Right cardiac atrium (tissue), 5 donors: ENCODE results near the gene TBRG4. TPM values are rescaled to one million over a fixed set of nuclear protein-coding genes. Genes with fewer than 3 reads are reported as not detected.

Experiments used
- ATAC-seq, 2 donors: fragments of 200-7000 bp; cut with Tn5 transposase; one replicate each; pipeline versions ENCODE4 v1.8.0 to v1.9.1; 2020; ENCODE audit warnings: moderate library complexity in 2 of 2, mild to moderate bottlenecking in 1 of 2
- DNase-seq, 3 donors: peaks; one replicate each; pipeline ENCODE4 v3.0.0-alpha.2; 2020
- H3K27ac ChIP-seq: one replicate; pipeline ENCODE4 v1.5.1; 2013; ENCODE audit warnings: mild to moderate bottlenecking, low read length, control low read depth, moderate library complexity
- H3K27me3 ChIP-seq: one replicate; pipeline ENCODE4 v1.6.1; 2013; ENCODE audit not compliant: control insufficient read depth, insufficient read depth
- H3K4me1 ChIP-seq: one replicate; pipeline ENCODE4 v1.6.1; 2013; ENCODE audit warnings: low read length; ENCODE audit not compliant: control insufficient read depth, insufficient read depth
- H3K4me3 ChIP-seq: one replicate; pipeline ENCODE4 v1.5.1; 2013; ENCODE audit warnings: low read length, control low read depth
- H3K9me3 ChIP-seq: one replicate; pipeline ENCODE4 v1.6.1; 2013; ENCODE audit warnings: low read length; ENCODE audit not compliant: control insufficient read depth
- WGBS: extraction: QIAGEN DNeasy Blood & Tissue Kit; methylation state at CpG from one replicate; pipeline ENCODE4 v1.1.7; 2013; 5-methylcytosine and 5-hydroxymethylcytosine counted together
- intact Hi-C, 4 donors: fragments of 100-400 bp; cut with DNase I; formaldehyde crosslinking; loops; one replicate each; pipeline versions ENCODE4 v1.11.0 to v1.14.0; 2022 to 2023
- polyA plus RNA-seq: library from polyadenylated mRNA; stranded (reverse); fragments of 200-250 nt; gene quantifications from one replicate; pipeline ENCODE4 v1.2.3, GENCODE V29; 2013
- total RNA-seq, 4 donors: library from RNA; stranded (reverse); fragmentation: NEBNext Ultra II Directional; extraction: Animal tissue kit (Norgen Biotek cat#: 25700); gene quantifications; one replicate each; pipeline ENCODE4 v1.2.1, GENCODE V29; 2021
- donor health status: healthy with polysubstance abuse.
- donor health status: DM: no; HTN: yes; CAD: no.
- donor health status: DM: no; HTN: no; CAD: no.
- donor health status: DM: no; HTN: yes; CAD: no; lungs with severe emphysema.
- donor health status: DM: yes; HTN: yes; CAD: no.

Gene TBRG4
- total and polyA plus RNA-seq, 5 donors, result 46.2 to 68.1 (median 55.0) TPM

- DNase-seq, result peak; percentile 57 to 79 (median 71)
- no peak overlapping the region for H3K4me3 ChIP-seq
- no peaks in the 10 kb centered on the region for H3K4me1 ChIP-seq
- peak; percentile 49 to 63 for ATAC-seq
- intact Hi-C loops, result no loop called here
- no peaks in the 10 kb centered on the region for H3K9me3 ChIP-seq
- 61% methylated on average over 18 of the region's 18 CpGs for WGBS
- H3K27me3 ChIP-seq, result no peaks in the 10 kb centered on the region
- no peak overlapping the region for H3K27ac ChIP-seq
These were observed 29.3 kb downstream of the TBRG4 start for GRCh38 chr7:45082031-45082830.

- no peak overlapping the region for H3K27ac ChIP-seq
- no peaks in the 10 kb centered on the region for H3K27me3 ChIP-seq
- no peaks in the 10 kb centered on the region for H3K4me1 ChIP-seq
- WGBS, result 90% methylated on average over 9 of the region's 9 CpGs
- H3K4me3 ChIP-seq, result no peak overlapping the region
- intact Hi-C loops, result no loop called here
- no peaks in the 10 kb centered on the region for H3K9me3 ChIP-seq
- ATAC-seq, result peak in 1 of 2 donors; percentile 9
- peak in 1 of 3 donors; percentile 48 for DNase-seq
These were observed 29.9 kb downstream of the TBRG4 start for GRCh38 chr7:45081670-45081974.

GRCh38 chr7:45080958-45081669 lies 30.4 kb downstream of the TBRG4 start:
- H3K27ac ChIP-seq, result no peak overlapping the region
- intact Hi-C loops, result no loop called here
- peak in 1 of 2 donors; percentile 7 for ATAC-seq
- 86% methylated on average over 14 of the region's 14 CpGs for WGBS
- no peak for DNase-seq
- H3K4me3 ChIP-seq, result no peak overlapping the region
- H3K9me3 ChIP-seq, result no peaks in the 10 kb centered on the region
- H3K27me3 ChIP-seq, result no peaks in the 10 kb centered on the region
- H3K4me1 ChIP-seq, result no peaks in the 10 kb centered on the region

GRCh38 chr7:45080265-45080957 lies 31.1 kb downstream of the TBRG4 start:
- DNase-seq, result peak in 1 of 3 donors; percentile 54
- Histone ChIP-seq H3K4me1 (no peaks in the 10 kb centered on the region), H3K27ac (no peak overlapping the region), H3K9me3 (no peaks in the 10 kb centered on the region), H3K27me3 (no peaks in the 10 kb centered on the region), H3K4me3 (no peak overlapping the region)
- ATAC-seq, result peak in 1 of 2 donors; percentile 19
- intact Hi-C loops, result no loop called here
- WGBS, result 91% methylated on average over 17 of the region's 17 CpGs

GRCh38 chr7:45078125-45078681 lies 33.3 kb downstream of the TBRG4 start:
- WGBS, result 86% methylated on average over 8 of the region's 8 CpGs
- DNase-seq (no peak), ATAC-seq (no peak)
- H3K4me3 ChIP-seq, result no peak overlapping the region
- intact Hi-C loops, result no loop called here
- no peaks in the 10 kb centered on the region for H3K4me1 ChIP-seq
- no peaks in the 10 kb centered on the region for H3K27me3 ChIP-seq
- no peak overlapping the region for H3K27ac ChIP-seq
- H3K9me3 ChIP-seq, result no peaks in the 10 kb centered on the region

- 81% methylated on average over 9 of the region's 9 CpGs for WGBS
- DNase-seq, result no peak
- no peak overlapping the region for H3K27ac ChIP-seq
These were observed 33.9 kb downstream of the TBRG4 start for GRCh38 chr7:45077579-45077978.

GRCh38 chr7:45076946-45077345 lies 34.6 kb downstream of the TBRG4 start:
- intact Hi-C loops, result no loop called here
- Histone ChIP-seq H3K27me3 (no peaks in the 10 kb centered on the region), H3K4me3 (no peak overlapping the region), H3K4me1 (no peaks in the 10 kb centered on the region), H3K27ac (no peak overlapping the region), H3K9me3 (no peaks in the 10 kb centered on the region)
- ATAC-seq (no peak), DNase-seq (no peak)
- 92% methylated on average over 5 of the region's 5 CpGs for WGBS

More at GRCh38 chr7:45077579-45077978, 33.9 kb downstream of the TBRG4 start:
- H3K4me1 ChIP-seq, result no peaks in the 10 kb centered on the region
- H3K4me3 ChIP-seq, result no peak overlapping the region
- intact Hi-C loops, result no loop called here
- no peaks in the 10 kb centered on the region for H3K9me3 ChIP-seq
- ATAC-seq, result no peak
- no peaks in the 10 kb centered on the region for H3K27me3 ChIP-seq

- H3K4me3 ChIP-seq, result no peak overlapping the region
- no peaks in the 10 kb centered on the region for H3K4me1 ChIP-seq
- intact Hi-C loops, result no loop called here
- H3K9me3 ChIP-seq, result no peaks in the 10 kb centered on the region
- no peak overlapping the region for H3K27ac ChIP-seq
- ATAC-seq, result no peak
- peak in 1 of 3 donors; percentile 56 for DNase-seq
- no peaks in the 10 kb centered on the region for H3K27me3 ChIP-seq
- 95% methylated on average over 35 of the region's 35 CpGs for WGBS
These were observed 35.4 kb downstream of the TBRG4 start for GRCh38 chr7:45075871-45076796.

GRCh38 chr7:45075355-45075644 lies 36.2 kb downstream of the TBRG4 start:
- intact Hi-C loops, result no loop called here
- H3K27ac ChIP-seq, result no peak overlapping the region
- DNase-seq (no peak), ATAC-seq (no peak)
- H3K9me3 ChIP-seq, result no peaks in the 10 kb centered on the region
- H3K4me1 ChIP-seq, result no peaks in the 10 kb centered on the region
- no peak overlapping the region for H3K4me3 ChIP-seq
- H3K27me3 ChIP-seq, result no peaks in the 10 kb centered on the region
- 95% methylated on average over 1 of the region's 1 CpG for WGBS

- Histone ChIP-seq H3K27ac (no peak overlapping the region), H3K4me3 (no peak overlapping the region), H3K9me3 (no peaks in the 10 kb centered on the region), H3K4me1 (no peaks in the 10 kb centered on the region), H3K27me3 (no peaks in the 10 kb centered on the region)
- ATAC-seq (no peak), DNase-seq (no peak)
- WGBS, result 89% methylated on average over 16 of the region's 16 CpGs
- intact Hi-C loops, result no loop called here
These were observed 36.8 kb downstream of the TBRG4 start for GRCh38 chr7:45074528-45075354.
